Measurements from ENCODE around the gene LRRIQ1. TPM values are rescaled to one million over a fixed set of nuclear protein-coding genes. Genes with fewer than 3 reads are reported as not detected.

Gene LRRIQ1
- total RNA-seq, 1 donor from 2014 or later, result 2.3 TPM

GRCh38 chr12:85280165-85280983, 244.2 kb downstream of the LRRIQ1 start, which contains the start of gene ALX1:
ALX1 (plus strand) TSS chr12:85280220; CDS start chr12:85280262, 42 bp downstream.
- H3K27me3 ChIP-seq (ENCODE audit: control insufficient read depth, insufficient read depth, low read length), result peaks cover 59% of the 10 kb centered on the region
- H3K36me3 ChIP-seq (ENCODE audit: control insufficient read depth, insufficient read depth, low read length), result no peaks in the 10 kb centered on the region
- TF ChIP-seq, protein P1, sequence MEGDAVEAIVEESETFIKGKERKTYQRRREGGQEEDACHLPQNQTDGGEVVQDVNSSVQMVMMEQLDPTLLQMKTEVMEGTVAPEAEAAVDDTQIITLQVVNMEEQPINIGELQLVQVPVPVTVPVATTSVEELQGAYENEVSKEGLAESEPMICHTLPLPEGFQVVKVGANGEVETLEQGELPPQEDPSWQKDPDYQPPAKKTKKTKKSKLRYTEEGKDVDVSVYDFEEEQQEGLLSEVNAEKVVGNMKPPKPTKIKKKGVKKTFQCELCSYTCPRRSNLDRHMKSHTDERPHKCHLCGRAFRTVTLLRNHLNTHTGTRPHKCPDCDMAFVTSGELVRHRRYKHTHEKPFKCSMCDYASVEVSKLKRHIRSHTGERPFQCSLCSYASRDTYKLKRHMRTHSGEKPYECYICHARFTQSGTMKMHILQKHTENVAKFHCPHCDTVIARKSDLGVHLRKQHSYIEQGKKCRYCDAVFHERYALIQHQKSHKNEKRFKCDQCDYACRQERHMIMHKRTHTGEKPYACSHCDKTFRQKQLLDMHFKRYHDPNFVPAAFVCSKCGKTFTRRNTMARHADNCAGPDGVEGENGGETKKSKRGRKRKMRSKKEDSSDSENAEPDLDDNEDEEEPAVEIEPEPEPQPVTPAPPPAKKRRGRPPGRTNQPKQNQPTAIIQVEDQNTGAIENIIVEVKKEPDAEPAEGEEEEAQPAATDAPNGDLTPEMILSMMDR (IDR thresholded peaks at IDR 0.05; ENCODE audit: insufficient read depth, low read length, poor library complexity, severe bottlenecking), result no peak
- H3K4me3 ChIP-seq (ENCODE audit: low read depth, low read length), result peak within 1 kb of the TSS; percentile 50
- no peak for DNase-seq (ENCODE audit: low read depth)

DNA sequence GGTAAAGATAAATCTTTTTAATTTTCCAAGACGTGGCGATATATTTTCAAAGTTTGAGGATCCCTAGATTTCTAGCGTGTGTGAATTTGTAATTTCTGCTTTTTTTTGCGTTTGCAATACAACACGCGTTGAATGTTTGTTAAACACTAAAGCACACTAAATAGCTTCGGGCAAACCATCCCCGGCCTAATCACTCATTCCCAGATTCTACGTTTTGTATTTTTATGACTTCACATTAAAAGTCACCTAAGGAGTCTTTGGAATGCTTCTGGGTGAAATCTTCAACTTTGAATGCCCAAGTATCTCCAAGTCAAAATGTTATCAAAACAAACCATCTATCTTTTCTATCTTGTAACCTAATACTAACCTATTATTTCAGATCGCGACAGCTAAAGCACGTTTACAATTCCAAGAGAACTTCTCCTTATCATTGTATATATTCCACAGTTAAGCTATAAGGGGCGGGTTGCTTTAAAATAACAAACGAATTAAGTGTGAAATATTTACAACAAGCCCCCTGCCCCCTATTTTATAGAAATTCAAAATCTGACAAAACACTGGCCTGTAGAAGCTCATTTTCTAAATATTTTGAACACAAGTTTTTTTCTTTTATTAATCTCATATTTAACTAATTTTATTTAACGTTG, 245.0 kb downstream of the LRRIQ1 start:
- H3K27me3 ChIP-seq (ENCODE audit: control insufficient read depth, insufficient read depth, low read length), result peaks cover 56% of the 10 kb centered on the region
- H3K4me3 ChIP-seq (ENCODE audit: low read depth, low read length), result peak overlapping the region; percentile 50
- DNase-seq (ENCODE audit: low read depth), result no peak
- no peaks in the 10 kb centered on the region for H3K36me3 ChIP-seq (ENCODE audit: control insufficient read depth, insufficient read depth, low read length)
- TF ChIP-seq, protein P1 (IDR thresholded peaks at IDR 0.05; ENCODE audit: insufficient read depth, low read length, poor library complexity, severe bottlenecking), result no peak

- Histone ChIP-seq H3K27me3 (ENCODE audit: control insufficient read depth, insufficient read depth, low read length) (peaks cover 51% of the 10 kb centered on the region), H3K4me3 (ENCODE audit: low read depth, low read length) (no peak overlapping the region), H3K36me3 (ENCODE audit: control insufficient read depth, insufficient read depth, low read length) (no peaks in the 10 kb centered on the region)
- no peak for DNase-seq (ENCODE audit: low read depth)
- TF ChIP-seq, protein P1 (IDR thresholded peaks at IDR 0.05; ENCODE audit: insufficient read depth, low read length, poor library complexity, severe bottlenecking), result no peak
These were observed 245.6 kb downstream of the LRRIQ1 start for GRCh38 chr12:85281636-85282312.

- no peaks in the 10 kb centered on the region for H3K36me3 ChIP-seq (ENCODE audit: control insufficient read depth, insufficient read depth, low read length)
- TF ChIP-seq, protein P1 (IDR thresholded peaks at IDR 0.05; ENCODE audit: insufficient read depth, low read length, poor library complexity, severe bottlenecking), result no peak
- H3K27me3 ChIP-seq (ENCODE audit: control insufficient read depth, insufficient read depth, low read length), result peaks cover 34% of the 10 kb centered on the region
- H3K4me3 ChIP-seq (ENCODE audit: low read depth, low read length), result no peak overlapping the region
- no peak for DNase-seq (ENCODE audit: low read depth)
These were observed 247.4 kb downstream of the LRRIQ1 start for GRCh38 chr12:85283560-85283959.

Other genes starting within 250 kb of the LRRIQ1 start
- gene SLC6A15, start 123.6 kb upstream of the LRRIQ1 start, total RNA-seq, result 14.9 and 15.9 TPM in 2 replicates
- 0.92 TPM in 1 of 2 replicates, not detected in the other for gene TSPAN19, start 74 bp upstream of the LRRIQ1 start, total RNA-seq
- gene ALX1, start 243.9 kb downstream of the LRRIQ1 start, total RNA-seq, result 0.21 and 0.54 TPM in 2 replicates